GM23338 (cell line): ENCODE measurements around the gene EGFR. TPM values are rescaled to one million over a fixed set of nuclear protein-coding genes. Genes with fewer than 3 reads are reported as not detected.

Experiments
- ATAC-seq: fragments of 200-7000 bp; cut with Tn5 transposase; 3 replicates; pipeline ENCODE4 v1.9.1; 2020
- DNase-seq: peaks from one replicate; pipeline ENCODE4 v3.0.0-alpha.2; 2015; ENCODE audit warnings: low spot score
- H2AFZ ChIP-seq: fragments of 200-600 bp; sonication (generic); 2 replicates; pipeline ENCODE4 v1.8.0; 2016; ENCODE audit warnings: antibody characterized with exemption, mild to moderate bottlenecking, moderate library complexity
- H3F3A ChIP-seq: fragments of 200-600 bp; sonication (generic); replicated peaks from 2 replicates; pipeline ENCODE4 v1.8.0; 2017; ENCODE audit warnings: antibody characterized with exemption, mixed run types, low read depth
- H3K27ac ChIP-seq: fragments of 200-600 bp; sonication (generic); 2 replicates; pipeline ENCODE4 v1.6.1; 2016; ENCODE audit warnings: low read depth
- H3K27me3 ChIP-seq: fragments of 200-600 bp; sonication (generic); 2 replicates; pipeline ENCODE4 v1.8.0; 2016; ENCODE audit warnings: mild to moderate bottlenecking, mixed run types, moderate library complexity; ENCODE audit not compliant: insufficient read depth
- H3K36me3 ChIP-seq: fragments of 200-600 bp; sonication (generic); 2 replicates; pipeline ENCODE4 v1.8.0; 2016; ENCODE audit warnings: mild to moderate bottlenecking; ENCODE audit not compliant: insufficient read depth
- H3K4me1 ChIP-seq: fragments of 200-600 bp; sonication (generic); 2 replicates; pipeline ENCODE4 v1.8.0; 2016; ENCODE audit warnings: mild to moderate bottlenecking, moderate library complexity; ENCODE audit not compliant: insufficient read depth
- H3K4me2 ChIP-seq: fragments of 200-600 bp; sonication (generic); 2 replicates; pipeline ENCODE4 v1.7.1; 2017; ENCODE audit warnings: mixed run types
- H3K4me3 ChIP-seq: fragments of 200-600 bp; sonication (generic); 2 replicates; pipeline ENCODE4 v1.6.1; 2016; ENCODE audit warnings: mixed run types
- H3K79me2 ChIP-seq: fragments of 200-600 bp; sonication (generic); replicated peaks from 2 replicates; pipeline ENCODE4 v1.8.0; 2017; ENCODE audit warnings: mild to moderate bottlenecking; ENCODE audit not compliant: insufficient read depth
- H3K9me2 ChIP-seq: fragments of 200-600 bp; sonication (generic); 2 replicates; pipeline ENCODE4 v1.8.0; 2017; ENCODE audit not compliant: insufficient read depth
- H4K20me1 ChIP-seq: fragments of 200-600 bp; sonication (generic); replicated peaks from 2 replicates; pipeline ENCODE4 v1.8.0; 2017; ENCODE audit warnings: mild to moderate bottlenecking; ENCODE audit not compliant: insufficient read depth
- H3K27ac Mint-ChIP-seq: 2 replicates; pipeline ENCODE4 v1.8.0; 2020; ENCODE audit warnings: inconsistent platforms, mild to moderate bottlenecking, moderate library complexity, mixed read lengths
- H3K27me3 Mint-ChIP-seq: 3 replicates; pipeline ENCODE4 v1.8.0; 2022; ENCODE audit warnings: low read depth, mild to moderate bottlenecking, moderate library complexity, mixed read lengths, inconsistent platforms; ENCODE audit not compliant: insufficient read depth, poor library complexity
- H3K36me3 Mint-ChIP-seq: 3 replicates; pipeline ENCODE4 v1.8.0; 2021; ENCODE audit warnings: low read depth, mild to moderate bottlenecking, inconsistent platforms, moderate library complexity, mixed read lengths
- H3K4me1 Mint-ChIP-seq: 3 replicates; pipeline ENCODE4 v1.8.0; 2020; ENCODE audit warnings: mild to moderate bottlenecking, inconsistent platforms, mixed read lengths
- H3K4me3 Mint-ChIP-seq: 3 replicates; pipeline ENCODE4 v1.8.0; 2021; ENCODE audit warnings: moderate library complexity, mild to moderate bottlenecking, inconsistent platforms, mixed read lengths
- H3K9me3 Mint-ChIP-seq: 3 replicates; pipeline ENCODE4 v1.8.0; 2020; ENCODE audit warnings: moderate library complexity, mild to moderate bottlenecking, inconsistent platforms, mixed read lengths
- CREB1 ChIP-seq: fragments of 250-450 bp; sonication (Bioruptor Pico); IDR thresholded peaks from 2 replicates; pipeline ENCODE4 v1.5.0; 2020; ENCODE audit warnings: low read depth, mild to moderate bottlenecking, moderate library complexity
- EZH2 ChIP-seq: fragments of 200-600 bp; sonication (generic); IDR thresholded peaks from one replicate; pipeline ENCODE4 v1.8.0; 2017; ENCODE audit warnings: antibody characterized with exemption, mild to moderate bottlenecking, low read depth; ENCODE audit not compliant: unreplicated experiment
- POLR2AphosphoS5 ChIP-seq: IDR thresholded peaks from 2 replicates; pipeline ENCODE4 v1.6.1; 2016; ENCODE audit warnings: antibody characterized with exemption, low read depth
- REST ChIP-seq: IDR thresholded peaks from one replicate; pipeline ENCODE4 v1.6.1; 2018; ENCODE audit warnings: antibody characterized with exemption; ENCODE audit not compliant: unreplicated experiment
- STAT1 ChIP-seq: IDR thresholded peaks from one replicate; pipeline ENCODE4 v1.6.1; 2016; ENCODE audit warnings: antibody characterized with exemption; ENCODE audit not compliant: unreplicated experiment
- polyA plus RNA-seq: library from polyadenylated mRNA; unstranded; fragments of >200 nt; fragmentation: Nextera tagmentation; extraction: Ambion mirVana; gene quantifications from 2 replicates; pipeline ENCODE4 v1.2.1, GENCODE V29; 2016
- total RNA-seq: library from RNA; depleted of rRNA; stranded (reverse); fragments of >200 nt; shearing (Covaris generic); gene quantifications from 2 replicates; pipeline ENCODE4 v1.2.3, GENCODE V29; 2014
- TF ChIP-seq, protein P1 (sequence below): fragments of 250-450 bp; sonication (Bioruptor Pico); IDR thresholded peaks from 2 replicates; pipeline ENCODE4 v1.5.0; 2020; ENCODE audit warnings: mild to moderate bottlenecking, moderate library complexity

EGFR gene
- total and polyA plus RNA-seq, 2 experiments from 2014 or later: 1.5 to 4.5 TPM

GRCh38 chr7:55245271-55245723, 226.5 kb downstream of the EGFR start (continued):
- TF ChIP-seq, protein P1, sequence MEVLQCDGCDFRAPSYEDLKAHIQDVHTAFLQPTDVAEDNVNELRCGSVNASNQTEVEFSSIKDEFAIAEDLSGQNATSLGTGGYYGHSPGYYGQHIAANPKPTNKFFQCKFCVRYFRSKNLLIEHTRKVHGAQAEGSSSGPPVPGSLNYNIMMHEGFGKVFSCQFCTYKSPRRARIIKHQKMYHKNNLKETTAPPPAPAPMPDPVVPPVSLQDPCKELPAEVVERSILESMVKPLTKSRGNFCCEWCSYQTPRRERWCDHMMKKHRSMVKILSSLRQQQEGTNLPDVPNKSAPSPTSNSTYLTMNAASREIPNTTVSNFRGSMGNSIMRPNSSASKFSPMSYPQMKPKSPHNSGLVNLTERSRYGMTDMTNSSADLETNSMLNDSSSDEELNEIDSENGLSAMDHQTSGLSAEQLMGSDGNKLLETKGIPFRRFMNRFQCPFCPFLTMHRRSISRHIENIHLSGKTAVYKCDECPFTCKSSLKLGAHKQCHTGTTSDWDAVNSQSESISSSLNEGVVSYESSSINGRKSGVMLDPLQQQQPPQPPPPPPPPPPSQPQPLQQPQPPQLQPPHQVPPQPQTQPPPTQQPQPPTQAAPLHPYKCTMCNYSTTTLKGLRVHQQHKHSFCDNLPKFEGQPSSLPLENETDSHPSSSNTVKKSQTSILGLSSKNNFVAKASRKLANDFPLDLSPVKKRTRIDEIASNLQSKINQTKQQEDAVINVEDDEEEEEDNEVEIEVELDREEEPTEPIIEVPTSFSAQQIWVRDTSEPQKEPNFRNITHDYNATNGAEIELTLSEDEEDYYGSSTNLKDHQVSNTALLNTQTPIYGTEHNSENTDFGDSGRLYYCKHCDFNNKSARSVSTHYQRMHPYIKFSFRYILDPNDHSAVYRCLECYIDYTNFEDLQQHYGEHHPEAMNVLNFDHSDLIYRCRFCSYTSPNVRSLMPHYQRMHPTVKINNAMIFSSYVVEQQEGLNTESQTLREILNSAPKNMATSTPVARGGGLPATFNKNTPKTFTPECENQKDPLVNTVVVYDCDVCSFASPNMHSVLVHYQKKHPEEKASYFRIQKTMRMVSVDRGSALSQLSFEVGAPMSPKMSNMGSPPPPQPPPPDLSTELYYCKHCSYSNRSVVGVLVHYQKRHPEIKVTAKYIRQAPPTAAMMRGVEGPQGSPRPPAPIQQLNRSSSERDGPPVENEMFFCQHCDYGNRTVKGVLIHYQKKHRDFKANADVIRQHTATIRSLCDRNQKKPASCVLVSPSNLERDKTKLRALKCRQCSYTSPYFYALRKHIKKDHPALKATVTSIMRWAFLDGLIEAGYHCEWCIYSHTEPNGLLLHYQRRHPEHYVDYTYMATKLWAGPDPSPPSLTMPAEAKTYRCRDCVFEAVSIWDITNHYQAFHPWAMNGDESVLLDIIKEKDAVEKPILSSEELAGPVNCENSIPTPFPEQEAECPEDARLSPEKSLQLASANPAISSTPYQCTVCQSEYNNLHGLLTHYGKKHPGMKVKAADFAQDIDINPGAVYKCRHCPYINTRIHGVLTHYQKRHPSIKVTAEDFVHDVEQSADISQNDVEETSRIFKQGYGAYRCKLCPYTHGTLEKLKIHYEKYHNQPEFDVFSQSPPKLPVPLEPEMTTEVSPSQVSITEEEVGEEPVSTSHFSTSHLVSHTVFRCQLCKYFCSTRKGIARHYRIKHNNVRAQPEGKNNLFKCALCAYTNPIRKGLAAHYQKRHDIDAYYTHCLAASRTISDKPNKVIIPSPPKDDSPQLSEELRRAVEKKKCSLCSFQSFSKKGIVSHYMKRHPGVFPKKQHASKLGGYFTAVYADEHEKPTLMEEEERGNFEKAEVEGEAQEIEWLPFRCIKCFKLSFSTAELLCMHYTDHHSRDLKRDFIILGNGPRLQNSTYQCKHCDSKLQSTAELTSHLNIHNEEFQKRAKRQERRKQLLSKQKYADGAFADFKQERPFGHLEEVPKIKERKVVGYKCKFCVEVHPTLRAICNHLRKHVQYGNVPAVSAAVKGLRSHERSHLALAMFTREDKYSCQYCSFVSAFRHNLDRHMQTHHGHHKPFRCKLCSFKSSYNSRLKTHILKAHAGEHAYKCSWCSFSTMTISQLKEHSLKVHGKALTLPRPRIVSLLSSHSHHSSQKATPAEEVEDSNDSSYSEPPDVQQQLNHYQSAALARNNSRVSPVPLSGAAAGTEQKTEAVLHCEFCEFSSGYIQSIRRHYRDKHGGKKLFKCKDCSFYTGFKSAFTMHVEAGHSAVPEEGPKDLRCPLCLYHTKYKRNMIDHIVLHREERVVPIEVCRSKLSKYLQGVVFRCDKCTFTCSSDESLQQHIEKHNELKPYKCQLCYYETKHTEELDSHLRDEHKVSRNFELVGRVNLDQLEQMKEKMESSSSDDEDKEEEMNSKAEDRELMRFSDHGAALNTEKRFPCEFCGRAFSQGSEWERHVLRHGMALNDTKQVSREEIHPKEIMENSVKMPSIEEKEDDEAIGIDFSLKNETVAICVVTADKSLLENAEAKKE (CRISPR knock-in tag): no peak
- TF ChIP-seq EZH2: no peak
- no peak for TF ChIP-seq STAT1
- TF ChIP-seq CREB1: no peak
- no peak for TF ChIP-seq REST

DNA sequence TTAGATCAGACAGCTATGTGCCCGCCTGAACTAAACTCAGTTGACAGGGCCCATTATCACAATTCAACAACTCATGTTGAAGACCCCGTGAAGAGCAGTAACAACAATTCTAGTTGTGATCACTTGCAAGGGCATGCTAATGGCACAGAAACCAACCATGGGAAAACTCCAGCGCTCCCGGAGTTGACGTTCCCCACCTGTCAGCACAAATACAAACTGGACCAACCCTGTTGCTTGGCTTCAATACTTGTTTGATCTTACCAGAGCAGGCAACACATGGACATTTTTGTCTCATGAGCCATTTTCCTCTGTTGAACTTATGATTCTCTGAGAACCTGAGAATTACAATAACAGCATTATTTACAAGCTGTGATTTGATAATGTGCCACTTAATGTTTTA, 227.4 kb downstream of the EGFR start:
- Histone ChIP-seq H3K4me2 (no peak overlapping the region), H3K79me2 (no peaks in the 10 kb centered on the region), H3K4me3 (no peak overlapping the region), H4K20me1 (no peaks in the 10 kb centered on the region), H3K36me3 (no peaks in the 10 kb centered on the region), H3K27ac (no peak overlapping the region), H3K4me1 (no peaks in the 10 kb centered on the region), H2AFZ (no peak overlapping the region), H3F3A (no peaks in the 10 kb centered on the region), H3K27me3 (no peaks in the 10 kb centered on the region), H3K9me2 (0 out of 2 replicates have a peak, but pooled peaks cover 3% of the 10 kb centered on the region)
- Mint-ChIP-seq H3K36me3 (no peaks in the 10 kb centered on the region), H3K27ac (no peak overlapping the region), H3K4me3 (no peak overlapping the region), H3K9me3 (no peaks in the 10 kb centered on the region), H3K27me3 (peaks cover 6% of the 10 kb centered on the region), H3K4me1 (peaks cover 3% of the 10 kb centered on the region; the same call in 2 of the 3 replicates)
- no peak for ATAC-seq
- no peak for DNase-seq
- TF ChIP-seq POLR2AphosphoS5: no peak
- TF ChIP-seq, protein P1 (CRISPR knock-in tag): no peak
